Epithelial cell of proximal tubule (primary cell): ENCODE results near the gene RPAP3. TPM values are rescaled to one million over a fixed set of nuclear protein-coding genes. Genes with fewer than 3 reads are reported as not detected.

ENCODE experiments used
- DNase-seq: peaks from one replicate; pipeline ENCODE4 v3.0.0-alpha.2; 2011; ENCODE audit warnings: low read depth
- H3K4me3 ChIP-seq: 2 replicates; pipeline ENCODE4 v1.5.1; 2011; ENCODE audit warnings: low read depth, mild to moderate bottlenecking, low read length
- total RNA-seq: library from RNA; depleted of rRNA; stranded (reverse); fragments of >200 nt; gene quantifications from 2 replicates; pipeline ENCODE4 v1.2.3, GENCODE V29; 2015
- TF ChIP-seq, protein P1 (sequence below): conservative IDR thresholded peaks from 2 replicates; pipeline ENCODE4 v1.5.1; 2012; ENCODE audit warnings: low read depth, mild to moderate bottlenecking, low read length

The RPAP3 gene
- total RNA-seq, 1 donor from 2014 or later, result 23.1 TPM

DNA sequence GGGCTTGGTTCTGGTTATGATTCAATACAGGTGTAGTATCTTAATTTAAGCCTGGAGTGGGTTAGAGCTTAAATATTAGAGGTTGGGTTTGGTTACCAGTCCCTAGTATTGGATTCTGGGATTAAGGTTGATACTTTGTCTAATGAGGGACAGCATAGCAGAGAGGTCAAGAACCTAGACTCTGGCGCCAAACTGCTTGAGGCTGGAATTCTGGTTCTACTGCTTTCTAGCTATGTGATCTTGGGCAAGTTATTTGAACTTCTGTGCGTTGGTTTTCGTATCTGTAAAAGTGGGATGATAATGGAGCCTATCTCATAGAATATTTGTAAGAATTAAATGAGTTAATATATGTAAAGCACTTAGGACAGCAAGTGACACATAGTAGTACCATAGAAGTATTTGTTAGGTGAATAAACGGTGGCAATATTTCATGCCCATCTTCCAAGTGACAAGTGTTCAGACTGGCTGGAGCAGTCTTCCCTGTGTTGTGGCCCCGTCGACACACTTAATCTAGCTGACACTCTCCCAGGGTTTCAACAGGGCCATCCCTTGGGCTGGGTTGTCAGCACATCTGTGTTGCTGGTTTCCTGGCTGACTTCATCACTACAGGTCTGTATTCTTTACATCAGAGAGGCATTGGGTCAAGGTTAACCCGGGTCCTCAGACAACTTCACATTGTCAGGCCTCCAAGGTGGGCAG is 16.5 kb upstream of the RPAP3 start:
- DNase-seq, result no peak
- no peak overlapping the region for H3K4me3 ChIP-seq
- TF ChIP-seq, protein P1, sequence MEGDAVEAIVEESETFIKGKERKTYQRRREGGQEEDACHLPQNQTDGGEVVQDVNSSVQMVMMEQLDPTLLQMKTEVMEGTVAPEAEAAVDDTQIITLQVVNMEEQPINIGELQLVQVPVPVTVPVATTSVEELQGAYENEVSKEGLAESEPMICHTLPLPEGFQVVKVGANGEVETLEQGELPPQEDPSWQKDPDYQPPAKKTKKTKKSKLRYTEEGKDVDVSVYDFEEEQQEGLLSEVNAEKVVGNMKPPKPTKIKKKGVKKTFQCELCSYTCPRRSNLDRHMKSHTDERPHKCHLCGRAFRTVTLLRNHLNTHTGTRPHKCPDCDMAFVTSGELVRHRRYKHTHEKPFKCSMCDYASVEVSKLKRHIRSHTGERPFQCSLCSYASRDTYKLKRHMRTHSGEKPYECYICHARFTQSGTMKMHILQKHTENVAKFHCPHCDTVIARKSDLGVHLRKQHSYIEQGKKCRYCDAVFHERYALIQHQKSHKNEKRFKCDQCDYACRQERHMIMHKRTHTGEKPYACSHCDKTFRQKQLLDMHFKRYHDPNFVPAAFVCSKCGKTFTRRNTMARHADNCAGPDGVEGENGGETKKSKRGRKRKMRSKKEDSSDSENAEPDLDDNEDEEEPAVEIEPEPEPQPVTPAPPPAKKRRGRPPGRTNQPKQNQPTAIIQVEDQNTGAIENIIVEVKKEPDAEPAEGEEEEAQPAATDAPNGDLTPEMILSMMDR, result no peak

DNA sequence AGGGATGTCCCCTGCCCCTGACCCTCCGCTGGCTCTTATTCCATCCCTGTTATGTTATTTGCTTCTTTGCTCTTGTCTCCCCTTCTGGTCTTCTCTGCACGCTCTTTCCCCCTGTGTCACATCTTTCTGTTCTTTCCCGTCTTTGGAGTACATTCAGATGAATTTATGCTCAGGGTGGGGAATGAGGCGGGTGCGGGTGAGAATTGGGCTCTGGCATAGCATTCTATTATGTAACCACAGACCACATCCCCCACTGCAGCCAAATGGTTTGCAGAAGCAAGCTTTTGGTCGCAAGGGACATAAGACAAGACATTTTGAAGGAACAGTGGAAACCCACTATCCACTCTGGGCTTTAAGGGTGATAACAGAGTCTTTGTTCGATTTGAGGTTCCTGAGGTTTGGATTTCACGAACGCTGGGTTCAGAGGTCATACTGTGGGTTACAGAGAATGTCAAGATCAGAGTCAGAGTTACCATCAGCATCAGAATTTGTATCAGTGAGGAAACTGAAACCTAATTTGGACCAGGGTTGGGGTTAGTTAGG is 15.7 kb upstream of the RPAP3 start:
- no peak overlapping the region for H3K4me3 ChIP-seq
- DNase-seq, result no peak

DNA sequence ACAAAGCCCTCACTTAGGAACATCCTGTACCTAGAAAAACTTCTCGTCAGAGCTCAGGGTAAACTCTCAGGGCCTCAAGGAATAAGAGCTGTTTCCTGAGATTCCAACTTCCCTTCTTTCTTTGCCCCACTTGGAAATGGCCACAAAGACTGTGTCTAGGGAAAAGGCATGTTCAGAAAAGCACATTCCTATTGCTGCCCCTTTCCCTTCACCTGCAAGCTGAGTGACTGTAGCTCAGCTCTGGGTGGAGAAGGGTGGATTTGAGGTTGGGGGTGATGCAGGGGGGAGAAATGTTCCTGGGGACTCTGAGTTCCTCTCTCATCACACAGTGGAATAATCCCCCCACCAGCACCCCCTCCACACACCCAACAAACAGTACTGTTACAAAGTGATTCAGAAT is 12.7 kb upstream of the RPAP3 start:
- TF ChIP-seq, protein P1, result no peak
- DNase-seq, result no peak
- no peak overlapping the region for H3K4me3 ChIP-seq

More for the DNA sequence above, 15.7 kb upstream of the RPAP3 start:
- TF ChIP-seq, protein P1, result no peak

DNA sequence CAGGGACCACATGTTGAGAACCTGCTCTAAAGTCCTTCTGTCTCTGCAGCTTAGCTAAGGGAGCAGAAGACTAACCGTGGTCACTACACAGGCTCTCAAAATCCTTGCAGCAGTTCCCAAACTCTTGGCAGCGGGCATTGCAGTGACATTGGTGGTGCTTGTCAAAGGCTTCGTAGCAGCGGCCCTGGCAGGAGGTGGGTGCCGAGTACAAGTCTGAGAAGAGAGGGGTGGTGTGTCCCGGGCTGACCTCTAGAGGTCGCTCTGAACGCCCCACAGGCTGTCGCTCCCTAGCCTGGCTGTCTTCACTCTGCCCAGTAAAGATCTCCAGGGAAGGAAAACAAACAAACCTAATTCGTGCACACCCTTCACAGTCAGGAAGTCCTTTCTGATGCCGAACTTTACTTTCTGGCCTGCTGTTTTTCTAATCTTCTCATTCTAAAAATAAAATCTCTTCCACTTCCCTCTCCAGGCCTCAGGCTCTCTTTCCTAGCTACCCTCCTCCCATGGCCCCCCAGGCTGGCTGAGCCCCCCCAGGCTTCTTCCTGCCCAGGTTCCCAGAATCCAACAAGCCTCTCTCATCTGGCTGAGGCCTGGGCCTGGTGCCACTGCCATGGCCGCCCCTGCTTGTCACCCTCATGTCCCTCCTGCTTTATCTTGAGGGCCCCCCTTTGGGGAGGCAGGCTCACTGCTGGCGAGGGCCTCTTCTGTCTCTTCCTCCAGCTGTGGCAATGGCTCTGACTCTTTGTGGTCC is 11.8 kb upstream of the RPAP3 start:
- DNase-seq, result no peak
- TF ChIP-seq, protein P1, result peak; percentile 79
- no peak overlapping the region for H3K4me3 ChIP-seq

DNA sequence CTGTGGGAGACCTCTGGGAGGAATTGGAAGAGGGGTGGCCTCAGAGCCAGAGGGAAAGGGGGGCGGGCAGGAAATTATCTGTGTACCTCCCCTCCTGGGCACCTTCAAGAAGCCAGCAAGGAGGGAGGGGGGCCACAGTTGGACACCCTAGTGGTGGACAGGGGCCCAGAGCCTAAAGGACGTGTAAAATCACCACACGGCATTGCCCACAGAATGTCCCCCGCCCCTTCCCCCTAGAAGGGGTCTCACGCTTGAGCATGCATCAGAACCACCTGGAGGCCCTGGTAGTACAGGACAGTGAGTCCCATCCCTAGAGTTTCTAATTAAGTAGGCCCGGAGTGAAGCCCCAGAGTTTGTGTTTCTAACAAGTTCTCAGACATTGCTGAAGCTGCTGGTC is 11.2 kb upstream of the RPAP3 start:
- TF ChIP-seq, protein P1, result no peak
- H3K4me3 ChIP-seq, result no peak overlapping the region
- DNase-seq, result no peak

DNA sequence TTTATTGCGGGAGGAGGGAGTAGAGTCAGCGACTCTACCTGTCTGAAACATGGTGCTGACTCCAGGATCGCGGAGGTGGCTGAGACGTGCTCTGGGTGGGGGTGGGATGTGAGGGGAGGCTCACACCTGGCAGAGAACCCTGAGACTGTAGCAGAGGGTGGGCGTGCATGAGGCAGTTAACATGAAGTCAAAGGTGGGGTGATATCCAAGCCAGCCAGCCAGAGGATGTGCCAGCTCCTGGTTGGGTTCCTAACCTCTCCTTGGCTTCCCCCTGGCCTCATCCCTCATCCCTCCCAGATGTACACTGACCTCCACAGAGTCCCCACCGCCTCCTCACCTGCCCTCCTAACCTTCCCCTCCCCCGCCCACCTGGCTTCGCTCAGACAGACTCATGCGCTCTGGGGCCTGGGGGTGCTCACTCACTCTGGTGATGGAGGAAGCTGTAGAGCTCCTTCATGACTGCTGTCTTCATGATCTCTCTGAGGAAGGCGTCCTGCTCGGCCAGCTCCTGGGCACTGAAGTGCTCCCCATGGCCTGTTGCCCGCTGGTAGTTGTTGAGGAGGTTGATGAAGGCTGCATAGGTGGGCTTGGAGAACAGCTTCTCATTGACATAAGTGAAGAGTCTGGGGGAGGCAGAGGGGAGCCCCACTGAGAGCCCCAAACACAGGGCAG is 10.2 kb upstream of the RPAP3 start:
- DNase-seq, result no peak
- H3K4me3 ChIP-seq, result no peak overlapping the region
- TF ChIP-seq, protein P1, result no peak
